HG02938 (cell line): ENCODE measurements around the gene KCNJ18.
"Not testable (repeated sequence)": the region's sequence is repeated elsewhere in the genome, so short reads cannot be mapped to it uniquely, and the experiment has no call there.

Experiments
- ATAC-seq: cut with Tn5 transposase; IDR thresholded peaks from one replicate; pipeline ENCODE4 v1.9.1; 2021; ENCODE audit warnings: mild to moderate bottlenecking, moderate library complexity; ENCODE audit not compliant: unreplicated experiment

Gene KCNJ18

DNA sequence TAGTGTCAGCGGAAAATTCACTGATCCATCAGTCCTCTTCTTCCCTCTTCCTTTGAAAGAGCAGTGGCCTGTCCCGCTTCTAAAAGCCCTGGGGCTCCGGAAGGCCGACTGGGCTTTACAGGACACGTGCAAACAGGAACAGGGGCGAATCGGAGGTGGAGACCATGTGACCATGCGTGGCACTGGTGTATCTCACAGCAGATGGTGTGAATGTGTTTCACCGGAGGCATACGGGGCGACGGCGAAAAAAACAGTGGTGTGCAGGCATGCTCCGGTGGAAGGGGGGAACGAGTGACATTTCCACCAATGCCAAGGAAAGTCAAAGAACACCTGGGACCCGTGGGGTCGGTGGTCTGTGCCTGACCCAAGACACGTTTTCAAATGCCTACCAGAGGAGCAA, 8.4 kb upstream of the KCNJ18 start:
- ATAC-seq, result not testable (repeated sequence)

DNA sequence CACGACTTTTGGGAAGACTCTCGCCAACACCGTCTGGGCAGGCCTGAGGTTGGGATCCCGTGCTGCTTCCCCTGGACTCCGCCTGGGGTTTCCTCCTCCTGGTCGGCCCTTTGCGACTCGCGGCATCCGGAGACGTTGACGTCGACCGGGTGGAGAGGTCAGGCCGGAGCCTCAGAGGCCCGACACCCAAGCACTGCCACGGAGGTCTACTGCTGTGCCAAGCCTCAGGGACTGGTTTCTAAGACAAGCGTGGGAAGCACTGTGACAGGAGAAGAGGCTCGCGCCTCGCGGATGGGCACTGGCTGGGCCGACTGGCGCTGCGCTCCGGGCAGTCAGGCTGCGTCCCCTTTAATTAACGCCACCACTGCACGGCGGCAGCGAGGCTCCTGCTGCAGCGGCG, 7.9 kb upstream of the KCNJ18 start:
- ATAC-seq, result not testable (repeated sequence)

- ATAC-seq, result not testable (repeated sequence)
These were observed 7.1 kb upstream of the KCNJ18 start for GRCh38 chr17:21685061-21685795.

DNA sequence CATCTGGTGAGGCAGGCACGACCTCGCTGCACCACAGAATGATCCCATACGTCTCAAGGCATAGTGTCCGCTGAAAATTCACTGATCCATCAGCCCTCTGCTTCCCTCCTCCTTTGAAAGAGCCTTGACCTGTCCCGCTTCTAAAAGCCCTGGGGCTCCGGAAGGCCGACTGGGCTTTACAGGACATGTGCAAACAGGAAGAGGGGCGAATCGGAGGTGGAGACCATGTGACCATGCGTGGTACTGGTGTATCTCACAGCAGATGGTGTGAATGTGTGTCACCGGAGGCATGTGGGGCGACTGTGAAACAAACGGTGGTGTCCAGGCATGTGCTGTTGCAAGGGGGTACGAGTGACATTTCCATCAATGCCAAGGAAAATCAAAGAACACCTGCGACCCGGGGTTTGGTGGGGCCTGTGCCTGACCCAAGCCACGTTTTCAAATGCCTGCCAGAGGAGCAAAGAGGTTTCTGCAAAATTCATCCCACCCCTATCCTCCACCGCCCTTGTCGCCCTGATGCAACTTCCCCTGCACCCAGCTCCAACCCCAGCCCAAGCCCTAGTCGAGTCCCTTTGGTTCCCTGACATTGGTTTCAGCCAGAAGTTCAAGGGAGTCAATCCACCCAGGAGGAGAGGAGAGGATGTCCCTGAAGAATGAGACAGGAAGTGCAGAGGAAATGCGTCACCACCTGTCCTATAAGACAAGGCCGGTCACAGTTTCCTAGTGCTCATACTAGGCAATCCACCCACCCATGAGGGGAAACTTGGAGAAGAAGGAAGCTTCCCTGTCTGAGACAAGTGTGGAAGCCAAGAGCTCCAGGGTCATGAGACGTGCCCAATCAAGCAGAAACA, 5.9 kb upstream of the KCNJ18 start:
- ATAC-seq, result no peak

DNA sequence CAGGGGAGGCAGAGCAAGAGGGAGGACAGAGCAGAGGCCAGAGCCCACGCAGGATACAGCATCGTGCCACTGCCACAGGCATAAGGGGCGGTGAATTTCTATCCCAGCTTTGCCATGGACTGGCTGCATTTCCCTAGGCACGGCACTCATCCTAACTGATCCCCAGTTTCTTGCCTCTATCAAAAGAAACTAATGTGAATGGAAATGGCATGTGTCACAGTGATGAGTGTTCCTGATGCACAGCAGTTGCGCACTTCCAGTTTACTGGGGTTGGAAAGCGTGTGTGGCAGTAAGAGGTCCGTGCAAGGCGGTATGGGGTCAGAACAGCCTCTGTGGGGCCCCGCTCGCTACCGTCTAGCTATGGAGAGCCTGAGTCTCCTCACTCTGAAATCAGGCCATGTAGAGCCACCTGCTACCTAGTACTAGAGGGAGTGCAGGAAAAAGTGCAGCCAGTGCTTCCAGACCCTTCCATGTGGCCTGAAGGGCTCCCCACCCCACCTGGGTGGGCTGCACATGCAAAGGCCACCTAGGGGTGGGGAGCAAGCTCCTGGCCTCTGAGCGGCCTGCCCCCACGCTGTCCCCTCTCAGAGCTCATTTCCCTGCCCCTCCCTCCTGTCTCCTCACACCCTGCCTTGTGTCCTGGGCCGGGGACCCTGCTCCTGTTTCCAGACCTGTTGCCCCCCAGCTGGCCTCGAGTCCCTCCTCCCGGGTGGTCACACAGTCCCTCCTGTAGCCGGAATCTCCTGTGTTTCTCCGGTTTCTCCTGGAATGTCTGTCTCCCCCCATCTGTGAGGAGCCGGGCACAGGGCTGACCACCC, 5.0 kb upstream of the KCNJ18 start:
- no peak for ATAC-seq

GRCh38 chr17:21688293-21688949, 3.9 kb upstream of the KCNJ18 start:
- ATAC-seq, result no peak

GRCh38 chr17:21689604-21690003, 2.7 kb upstream of the KCNJ18 start:
- no peak for ATAC-seq

- not testable (repeated sequence) for ATAC-seq
These were observed 1.5 kb upstream of the KCNJ18 start for GRCh38 chr17:21690811-21691210.

DNA sequence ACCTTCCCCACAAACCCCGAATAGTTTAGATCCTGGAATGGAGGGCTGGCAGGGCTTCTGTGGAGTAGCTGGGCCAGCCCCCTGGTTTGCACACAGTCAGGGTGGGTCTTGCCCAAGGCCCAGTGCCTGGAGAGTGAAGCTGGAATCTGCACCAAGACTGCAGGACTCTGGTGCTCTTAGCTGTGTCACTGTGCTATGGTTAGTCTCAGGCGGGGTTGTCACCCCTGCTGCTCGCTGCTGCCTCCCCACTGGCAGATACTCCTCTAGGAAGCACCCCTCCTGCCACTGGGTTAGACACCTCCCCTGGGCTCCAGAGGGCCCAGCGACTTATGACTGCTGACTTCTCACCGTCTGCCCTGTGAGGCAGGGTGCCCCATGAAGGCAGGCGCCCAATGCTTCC, 842 bp upstream of the KCNJ18 start:
- ATAC-seq, result not testable (repeated sequence)

GRCh38 chr17:21692704-21693065, 362 bp downstream of the KCNJ18 start:
- ATAC-seq, result not testable (repeated sequence)

DNA sequence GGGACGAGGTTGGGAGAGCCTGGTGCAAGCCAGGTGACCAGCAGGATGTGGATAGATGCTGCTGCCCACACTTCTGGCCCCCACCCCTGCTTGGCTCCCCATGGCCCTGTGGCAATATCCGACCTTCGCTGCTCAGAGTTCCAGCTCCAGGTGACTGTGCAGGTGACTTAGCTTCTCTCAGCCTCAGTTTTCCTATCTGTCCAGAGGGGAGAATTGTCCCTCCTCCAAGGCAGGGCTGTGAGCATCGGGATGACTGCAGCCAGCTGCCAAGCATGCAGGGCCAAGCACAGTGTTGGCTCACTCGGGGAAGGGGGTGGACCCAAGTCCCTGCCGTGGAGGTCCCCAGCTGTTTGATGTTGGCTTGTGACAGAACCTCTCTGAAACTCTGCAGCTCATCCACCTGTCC, 1.1 kb downstream of the KCNJ18 start:
- ATAC-seq, result not testable (repeated sequence)

DNA sequence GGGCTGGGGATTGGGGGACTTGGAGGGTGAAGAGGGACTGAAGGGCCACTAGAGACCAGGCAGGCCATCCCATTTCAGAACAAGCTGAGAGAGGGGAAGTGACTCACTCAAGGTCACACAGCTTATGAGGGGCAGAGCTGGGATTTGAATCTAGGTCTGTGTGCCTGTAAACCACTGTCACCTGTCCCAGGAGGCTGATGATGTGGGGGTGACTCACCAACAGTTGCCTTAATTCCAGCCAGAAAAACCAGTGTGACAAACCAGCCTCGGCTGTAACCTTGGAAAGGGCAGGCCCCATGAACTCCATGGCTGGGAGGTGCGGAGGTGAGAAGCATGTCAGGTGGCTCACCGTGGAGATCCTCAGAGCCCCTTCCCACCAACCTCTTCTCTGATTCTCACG, 1.6 kb downstream of the KCNJ18 start:
- not testable (repeated sequence) for ATAC-seq

DNA sequence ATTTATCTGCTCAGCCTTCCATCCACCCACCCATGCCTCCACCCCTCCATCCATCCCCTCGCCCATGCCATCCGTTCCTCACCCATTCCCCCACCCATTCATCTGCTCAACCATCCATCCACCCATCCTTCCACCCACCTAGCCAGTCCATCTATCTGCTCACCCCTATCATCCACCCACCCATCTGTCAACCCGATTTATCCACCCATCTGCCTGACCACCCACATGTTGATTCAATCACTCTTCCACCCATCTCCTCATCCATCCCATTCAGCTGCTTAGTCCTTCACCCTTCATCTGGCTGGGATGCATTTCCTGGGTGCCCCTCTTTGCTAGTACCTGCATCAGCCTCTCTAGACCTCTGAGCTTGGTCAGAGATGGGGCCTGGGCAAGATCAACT, 3.9 kb downstream of the KCNJ18 start:
- ATAC-seq, result not testable (repeated sequence)

DNA sequence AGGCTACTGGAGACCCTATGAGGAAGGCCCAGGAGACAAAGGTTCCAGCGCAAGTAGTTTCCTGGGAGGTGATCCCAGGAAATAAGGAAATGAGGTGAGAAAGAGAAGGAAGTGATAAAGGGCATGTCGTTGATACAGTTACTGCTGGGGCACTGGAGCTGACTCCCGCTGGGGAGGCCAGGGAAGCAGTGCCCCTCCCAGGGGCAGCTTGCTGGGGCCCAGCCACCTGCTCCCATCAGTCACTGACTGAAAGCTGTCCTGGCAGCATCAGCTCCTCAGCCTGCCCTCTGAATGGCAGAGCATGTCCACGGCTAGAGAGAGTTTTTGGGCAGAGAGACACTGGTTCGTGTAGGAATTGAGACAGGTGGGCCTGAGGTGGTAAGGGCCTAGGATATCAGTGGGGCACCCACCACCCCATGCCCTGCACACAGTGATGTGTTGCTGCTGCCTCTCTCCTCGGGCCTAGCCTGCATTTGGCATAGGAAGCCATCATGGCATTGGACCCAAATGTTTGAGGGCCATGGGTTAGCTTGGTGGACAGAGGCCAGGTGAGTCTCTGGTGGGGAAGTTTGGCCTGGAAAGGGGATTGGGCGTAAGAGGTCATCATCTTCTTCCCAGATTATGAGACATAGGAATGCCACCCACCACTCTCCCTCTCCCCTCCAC, 4.7 kb downstream of the KCNJ18 start:
- ATAC-seq, result not testable (repeated sequence)

DNA sequence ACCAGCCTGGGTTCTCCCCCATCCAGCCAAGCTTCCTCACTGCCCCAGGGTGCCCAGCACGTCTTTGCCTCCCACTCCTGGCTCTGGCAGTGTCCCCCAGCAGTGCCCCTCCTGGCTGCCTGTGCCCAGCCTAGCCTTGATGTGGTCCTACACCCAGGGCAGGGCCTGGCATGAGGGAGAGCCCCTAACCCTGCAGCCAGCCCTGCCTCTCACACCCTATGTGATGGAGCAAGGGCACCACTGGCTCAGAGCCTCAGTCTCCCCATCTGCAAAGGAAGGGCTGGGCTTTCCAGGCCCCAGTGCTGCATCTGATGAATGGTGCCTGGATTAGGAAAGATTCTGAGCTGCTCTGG, 5.2 kb downstream of the KCNJ18 start:
- not testable (repeated sequence) for ATAC-seq

DNA sequence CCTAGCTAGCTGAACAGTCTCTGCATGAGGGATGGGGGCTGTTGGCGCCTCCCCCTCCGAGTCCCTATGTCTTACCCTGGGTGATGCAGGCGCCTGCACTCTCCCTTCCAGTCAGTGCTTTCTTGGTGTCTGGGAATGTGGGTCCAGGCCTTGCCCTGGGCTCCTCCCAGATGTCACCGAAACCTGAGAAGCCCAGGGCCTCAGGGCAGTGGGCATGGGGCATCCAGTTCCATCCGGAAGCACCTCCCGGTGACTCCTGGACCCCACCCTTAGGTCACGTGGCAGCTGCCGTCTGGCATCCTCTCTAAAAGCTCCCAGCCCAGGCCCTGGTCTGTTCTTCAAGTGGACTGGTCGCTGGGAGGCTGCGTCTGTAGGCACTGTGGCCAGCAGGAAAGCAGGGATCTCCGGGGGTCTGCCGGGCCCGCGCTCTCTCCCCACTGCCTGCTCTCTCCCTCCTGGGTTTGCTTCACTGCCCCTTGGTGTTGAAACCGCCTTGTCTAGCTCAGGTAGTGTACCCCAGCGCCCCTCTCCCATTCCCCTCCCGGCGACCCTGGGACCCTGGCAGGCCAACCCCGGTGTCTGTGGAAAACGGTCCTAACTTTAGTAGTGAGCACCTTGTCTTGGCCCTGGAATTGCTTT, 6.2 kb downstream of the KCNJ18 start:
- ATAC-seq, result not testable (repeated sequence)

GRCh38 chr17:21699124-21699523, 6.8 kb downstream of the KCNJ18 start:
- ATAC-seq, result not testable (repeated sequence)

- ATAC-seq, result not testable (repeated sequence)
These were observed 7.4 kb downstream of the KCNJ18 start for GRCh38 chr17:21699573-21700236.

DNA sequence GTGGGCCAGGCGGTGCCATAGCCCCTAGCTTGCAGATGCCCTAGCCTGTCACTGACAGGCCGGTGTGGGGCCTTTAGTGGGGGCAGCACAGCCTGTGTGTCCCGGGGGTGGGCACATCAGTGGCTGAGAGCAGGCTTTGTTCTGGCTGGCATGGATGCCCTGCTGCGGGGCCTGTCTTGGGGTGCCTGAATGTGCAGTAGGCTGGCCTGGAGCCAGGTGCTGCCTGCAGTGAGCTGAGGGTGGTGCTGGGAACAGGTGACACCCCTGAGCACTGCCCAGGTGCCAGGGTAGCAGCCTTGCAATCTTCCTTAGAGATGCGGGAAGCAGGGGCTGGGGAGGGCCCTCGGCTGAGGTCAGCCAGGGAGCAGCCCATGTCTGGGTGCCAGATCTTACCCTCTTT, 8.8 kb downstream of the KCNJ18 start:
- not testable (repeated sequence) for ATAC-seq
